NCI-H510A treated with DMSO at 0.1 percent for 48 hours (cell line): Measurements from ENCODE around the gene ARHGEF28.

Experiments
- DNase-seq: peaks from one replicate; lab custom pipeline; 2025; lab: John Stamatoyannopoulos, UW

The ARHGEF28 gene

GRCh38 chr5:73940026-73940425 is 314.0 kb downstream of the ARHGEF28 start:
- DNase-seq, result no peak

DNA sequence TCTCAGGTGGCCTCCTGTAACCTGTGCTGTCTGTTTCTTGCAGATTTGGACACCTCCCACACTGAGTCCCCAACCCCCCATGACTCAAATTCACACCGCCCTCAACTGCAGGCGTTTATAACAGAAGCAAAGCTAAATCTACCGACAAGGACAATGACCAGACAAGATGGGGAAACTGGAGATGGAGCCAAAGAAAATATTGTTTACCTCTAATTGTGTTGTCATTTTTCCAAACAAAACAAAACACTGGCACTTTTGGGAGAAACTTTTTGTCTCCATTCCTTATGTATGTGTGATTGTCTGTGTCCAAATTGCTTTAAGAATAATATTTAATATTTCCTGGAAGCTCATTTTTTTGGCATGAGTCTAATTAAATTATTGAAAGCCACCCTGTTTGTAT is 314.8 kb downstream of the ARHGEF28 start:
- DNase-seq, result no peak

GRCh38 chr5:73942783-73943182 is 316.8 kb downstream of the ARHGEF28 start:
- DNase-seq, result no peak

DNA sequence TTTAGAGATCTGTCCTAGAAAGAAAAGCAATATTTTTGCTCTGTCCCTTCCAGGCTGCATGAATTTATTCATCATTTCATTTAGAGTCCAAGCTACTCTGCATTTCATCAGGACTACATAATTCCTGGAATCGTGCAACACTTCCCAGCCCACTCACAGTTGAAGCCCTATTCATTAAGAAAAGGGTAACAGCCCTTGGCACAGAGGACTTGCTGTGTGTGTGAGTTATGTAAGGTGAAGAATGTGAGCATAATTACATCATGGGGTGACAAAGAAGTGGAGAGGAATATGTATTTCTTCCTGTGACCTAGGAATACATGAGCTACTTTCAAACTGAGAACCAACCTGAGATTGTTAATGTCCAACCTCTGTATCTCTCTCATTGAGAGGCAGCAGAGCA is 317.4 kb downstream of the ARHGEF28 start:
- DNase-seq, result no peak

GRCh38 chr5:73944581-73944980 is 318.6 kb downstream of the ARHGEF28 start:
- no peak for DNase-seq

GRCh38 chr5:73945505-73945904 is 319.5 kb downstream of the ARHGEF28 start:
- DNase-seq, result no peak

DNA sequence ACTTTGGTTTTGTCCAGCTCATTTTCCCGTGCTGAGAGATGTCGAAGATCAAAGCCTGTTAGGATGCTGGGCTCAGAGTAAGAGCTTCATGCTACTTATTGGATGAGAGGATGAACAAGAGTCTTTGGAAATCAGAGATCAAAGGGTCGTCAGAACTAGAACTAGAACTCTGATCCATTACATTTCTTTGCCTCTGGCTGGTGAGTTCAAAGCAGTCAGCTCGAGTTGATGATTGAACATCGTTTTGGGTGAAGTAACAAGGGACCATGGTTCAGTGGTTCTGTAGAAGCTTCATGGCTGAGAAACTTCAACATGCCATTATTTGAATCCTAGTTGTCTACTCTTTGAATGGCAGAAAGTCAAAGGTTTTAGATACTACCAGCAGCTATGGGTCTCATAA is 320.3 kb downstream of the ARHGEF28 start:
- DNase-seq, result no peak

GRCh38 chr5:73946919-73947602 is 321.1 kb downstream of the ARHGEF28 start:
- no peak for DNase-seq

DNA sequence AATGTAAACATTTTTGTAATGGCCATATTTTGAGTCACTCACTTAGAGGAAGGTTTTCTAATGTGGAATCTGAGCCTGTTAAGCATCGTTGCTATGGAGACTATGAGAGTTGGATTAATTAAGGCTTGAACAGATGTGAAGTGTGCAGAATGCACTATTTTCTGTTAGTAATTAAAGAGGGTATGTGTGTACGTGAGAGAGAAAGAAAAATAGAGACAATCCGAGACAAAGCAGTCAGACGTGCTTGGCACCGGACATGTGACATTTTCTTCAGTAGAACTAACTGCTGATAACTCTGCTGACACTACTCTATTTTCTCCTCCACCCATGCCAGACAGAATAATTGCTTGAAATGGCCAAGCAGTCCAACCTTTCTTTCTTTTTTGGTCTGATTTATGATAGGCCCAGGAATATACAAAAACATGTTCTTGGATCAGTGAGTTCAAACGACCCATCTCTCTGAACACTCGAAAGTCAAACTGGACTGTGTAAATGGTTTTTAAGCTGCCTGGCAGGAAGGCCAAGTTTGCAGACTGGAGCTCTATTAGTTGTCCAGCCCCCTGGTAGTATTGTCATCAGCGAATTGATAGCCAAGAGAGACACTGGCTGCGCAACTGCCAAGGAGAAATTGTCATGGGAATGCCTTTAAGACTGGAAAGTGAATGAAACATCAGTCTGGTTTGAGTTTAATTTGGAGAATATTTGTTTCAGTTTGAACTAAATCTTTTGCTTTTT is 322.1 kb downstream of the ARHGEF28 start:
- no peak for DNase-seq

GRCh38 chr5:73948720-73949119 is 322.7 kb downstream of the ARHGEF28 start:
- no peak for DNase-seq

DNA sequence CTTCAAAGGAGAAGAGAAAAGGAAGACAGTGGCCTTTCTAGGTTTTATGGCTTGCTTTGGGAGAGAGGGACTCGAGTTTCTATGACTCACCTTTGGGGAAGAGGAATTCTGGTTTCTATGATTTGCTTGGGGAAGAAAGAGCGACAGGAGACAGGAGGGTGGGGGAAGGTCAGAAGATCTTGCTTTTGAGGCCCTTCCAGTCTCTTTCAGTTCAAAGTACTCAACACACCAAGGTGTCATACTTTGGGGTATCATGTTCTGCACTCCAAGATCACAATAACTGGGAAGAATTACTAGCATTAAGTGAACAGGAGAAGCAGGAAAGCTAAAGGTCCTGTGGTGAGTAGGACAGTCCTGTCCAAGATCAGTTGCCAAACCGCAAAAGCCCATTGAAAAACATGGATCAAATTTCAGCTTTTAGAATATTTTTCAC is 324.5 kb downstream of the ARHGEF28 start:
- no peak for DNase-seq

DNA sequence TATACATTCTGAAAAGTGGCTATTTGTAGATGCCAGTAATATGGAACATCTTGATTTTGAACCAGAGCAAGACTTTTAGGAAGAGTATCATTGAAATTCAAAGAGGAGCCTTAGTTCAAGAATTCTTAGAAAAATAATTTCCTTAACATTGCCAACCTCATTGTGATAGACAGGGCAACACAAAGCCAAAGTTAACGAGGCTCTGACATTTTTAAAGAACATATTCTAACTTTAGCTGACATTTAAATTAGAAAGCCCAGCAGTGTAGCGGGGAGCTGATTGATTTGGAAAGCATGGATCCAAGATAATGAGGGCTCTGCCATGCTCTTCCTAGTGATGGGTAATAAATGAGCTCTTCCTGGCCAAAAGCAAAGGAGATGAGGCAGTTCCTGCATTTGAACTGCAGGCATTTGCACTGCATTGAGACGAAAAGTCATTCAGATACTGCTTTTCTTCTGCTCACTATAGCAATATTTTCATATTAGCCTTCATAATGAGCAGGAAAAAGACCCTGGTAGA is 325.0 kb downstream of the ARHGEF28 start:
- no peak for DNase-seq

- no peak for DNase-seq
Measured at GRCh38 chr5:73952872-73953271, 326.9 kb downstream of the ARHGEF28 start.

GRCh38 chr5:73954381-73954780 is 328.4 kb downstream of the ARHGEF28 start:
- DNase-seq, result no peak

- DNase-seq, result no peak
Measured at GRCh38 chr5:73955271-73955846, 329.4 kb downstream of the ARHGEF28 start.

- no peak for DNase-seq
Measured at GRCh38 chr5:73957397-73958001, 331.5 kb downstream of the ARHGEF28 start.

GRCh38 chr5:73958037-73958436 is 332.0 kb downstream of the ARHGEF28 start:
- DNase-seq, result no peak

GRCh38 chr5:73960023-73960422 is 334.0 kb downstream of the ARHGEF28 start:
- DNase-seq, result no peak

GRCh38 chr5:73960426-73960825 is 334.4 kb downstream of the ARHGEF28 start:
- no peak for DNase-seq

DNA sequence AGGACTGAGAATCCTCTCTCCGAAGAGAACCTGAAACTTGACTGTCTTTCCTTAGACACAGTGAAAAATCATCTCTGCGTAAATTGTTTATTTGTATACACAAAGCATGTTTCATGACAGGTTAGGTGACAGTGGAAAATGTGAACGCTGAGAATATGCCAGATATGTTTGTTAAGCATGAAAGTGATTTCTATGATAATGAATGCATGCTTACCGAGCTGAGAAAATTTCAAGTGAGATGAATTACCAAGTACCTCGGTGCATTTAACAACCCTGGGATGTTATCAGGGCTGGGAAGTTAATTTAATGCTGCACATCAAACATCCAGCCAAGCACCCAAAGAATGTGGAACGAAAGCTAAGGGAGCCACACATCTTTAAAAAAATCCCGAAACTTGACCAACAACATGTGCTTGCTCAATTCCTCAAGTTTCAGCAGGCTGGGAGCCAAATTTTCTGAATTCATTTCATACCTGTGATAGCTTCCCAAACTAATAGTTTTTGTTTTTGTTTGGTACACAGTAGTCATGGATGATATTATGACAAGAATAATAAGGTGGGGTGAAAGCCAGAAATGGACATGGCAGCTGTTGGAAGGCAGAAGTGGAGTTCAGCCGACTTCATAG is 336.9 kb downstream of the ARHGEF28 start:
- no peak for DNase-seq

GRCh38 chr5:73964352-73964865 is 338.4 kb downstream of the ARHGEF28 start:
- DNase-seq, result no peak

- DNase-seq, result no peak
Measured at GRCh38 chr5:73966451-73966850, 340.5 kb downstream of the ARHGEF28 start.
